Liver (tissue), 9 donors: ENCODE results near the gene TNFRSF6B. TPM values are rescaled to one million over a fixed set of nuclear protein-coding genes. Genes with fewer than 3 reads are reported as not detected.

ENCODE experiments used
- DNase-seq: peaks from one replicate; pipeline ENCODE4 v3.0.0-alpha.2; 2017; ENCODE audit warnings: low spot score
- H3K27ac ChIP-seq, 2 donors: one replicate each; pipeline ENCODE4 v1.7.0; 2013; ENCODE audit warnings: inconsistent platforms in 2 of 2, low read length in 2 of 2, control low read depth in 1 of 2, low read depth in 1 of 2, mild to moderate bottlenecking in 1 of 2
- H3K27me3 ChIP-seq, 4 donors: one replicate each; pipeline versions ENCODE4 v1.6.1 to v1.7.0; 2013; ENCODE audit warnings: low read length in 3 of 4, inconsistent platforms in 1 of 4, mild to moderate bottlenecking in 1 of 4, moderate library complexity in 1 of 4; ENCODE audit not compliant: control insufficient read depth in 4 of 4, insufficient read depth in 4 of 4
- H3K36me3 ChIP-seq, 4 donors: one replicate each; pipeline versions ENCODE4 v1.6.1 to v1.7.0; 2013; ENCODE audit warnings: low read length in 3 of 4, mild to moderate bottlenecking in 3 of 4, low read depth in 1 of 4, moderate library complexity in 1 of 4; ENCODE audit not compliant: control insufficient read depth in 4 of 4, insufficient read depth in 3 of 4
- H3K4me1 ChIP-seq, 4 donors: one replicate each; pipeline versions ENCODE4 v1.6.1 to v1.7.0; 2013; ENCODE audit warnings: low read length in 3 of 4, mild to moderate bottlenecking in 3 of 4, moderate library complexity in 1 of 4; ENCODE audit not compliant: control insufficient read depth in 4 of 4, insufficient read depth in 4 of 4
- H3K4me3 ChIP-seq, 3 donors: one replicate each; pipeline versions ENCODE4 v1.6.1 to v1.7.0; 2013; ENCODE audit warnings: low read length in 3 of 3, control low read depth in 1 of 3, low read depth in 1 of 3, mild to moderate bottlenecking in 1 of 3
- H3K9ac ChIP-seq, 2 donors: one replicate each; pipeline ENCODE4 v1.7.0; 2013; ENCODE audit warnings: low read length in 2 of 2, mild to moderate bottlenecking in 2 of 2, moderate library complexity in 2 of 2, control low read depth in 1 of 2, low read depth in 1 of 2
- H3K9me3 ChIP-seq, 4 donors: one replicate each; pipeline versions ENCODE4 v1.6.1 to v1.7.0; 2013; ENCODE audit warnings: low read length in 3 of 4; ENCODE audit not compliant: control insufficient read depth in 4 of 4
- ATF3 ChIP-seq: IDR thresholded peaks from 2 replicates; pipeline ENCODE4 v1.6.1; 2016; ENCODE audit warnings: antibody characterized with exemption
- CTCF ChIP-seq: fragments of 150-350 bp; IDR thresholded peaks from 2 replicates; pipeline ENCODE4 v1.5.1; 2017; ENCODE audit warnings: improper control_type of control experiment, low read depth, low read length; ENCODE audit not compliant: missing input control
- EGR1 ChIP-seq, 2 donors: IDR thresholded peaks; 2 replicates each; pipeline ENCODE4 v1.6.1; 2016 to 2018; ENCODE audit warnings: antibody characterized with exemption in 2 of 2, low read depth in 2 of 2
- FOXA1 ChIP-seq: IDR thresholded peaks from 2 replicates; pipeline ENCODE4 v1.6.1; 2016; ENCODE audit warnings: antibody characterized with exemption
- FOXA2 ChIP-seq: IDR thresholded peaks from 2 replicates; pipeline ENCODE4 v1.6.1; 2016; ENCODE audit warnings: antibody characterized with exemption
- GABPA ChIP-seq, 2 donors: IDR thresholded peaks in 1 of 2; conservative IDR thresholded peaks in 1 of 2; 2 replicates each; pipeline ENCODE4 v1.6.1; 2016; ENCODE audit warnings: antibody characterized with exemption in 2 of 2, mild to moderate bottlenecking in 1 of 2, moderate library complexity in 1 of 2
- HNF4A ChIP-seq, 2 donors: conservative IDR thresholded peaks; 2 replicates each; pipeline ENCODE4 v1.6.1; 2016; ENCODE audit warnings: antibody characterized with exemption in 2 of 2, mild to moderate bottlenecking in 2 of 2
- HNF4G ChIP-seq: IDR thresholded peaks from 2 replicates; pipeline ENCODE4 v1.6.1; 2016; ENCODE audit warnings: antibody characterized with exemption
- JUND ChIP-seq, 2 donors: IDR thresholded peaks; 2 replicates each; pipeline ENCODE4 v1.6.1; 2016; ENCODE audit warnings: antibody characterized with exemption in 2 of 2
- MAX ChIP-seq: IDR thresholded peaks from 2 replicates; pipeline ENCODE4 v1.6.1; 2016; ENCODE audit warnings: antibody characterized with exemption
- NR2F2 ChIP-seq: IDR thresholded peaks from 2 replicates; pipeline ENCODE4 v1.6.1; 2016; ENCODE audit warnings: antibody characterized with exemption
- RAD21 ChIP-seq, 2 donors: IDR thresholded peaks; 2 replicates each; pipeline ENCODE4 v1.6.1; 2016; ENCODE audit warnings: antibody characterized with exemption in 2 of 2, mild to moderate bottlenecking in 2 of 2
- REST ChIP-seq: IDR thresholded peaks from 2 replicates; pipeline ENCODE4 v1.6.1; 2016; ENCODE audit warnings: antibody characterized with exemption, mild to moderate bottlenecking
- RXRA ChIP-seq, 2 donors: IDR thresholded peaks; 2 replicates each; pipeline ENCODE4 v1.6.1; 2017 to 2018; ENCODE audit warnings: antibody characterized with exemption in 2 of 2, mild to moderate bottlenecking in 1 of 2
- SP1 ChIP-seq: IDR thresholded peaks from 2 replicates; pipeline ENCODE4 v1.6.1; 2018; ENCODE audit warnings: antibody characterized with exemption, mild to moderate bottlenecking
- TAF1 ChIP-seq: conservative IDR thresholded peaks from 2 replicates; pipeline ENCODE4 v1.6.1; 2016; ENCODE audit warnings: antibody characterized with exemption, mild to moderate bottlenecking
- YY1 ChIP-seq: IDR thresholded peaks from 2 replicates; pipeline ENCODE4 v1.6.1; 2016; ENCODE audit warnings: antibody characterized with exemption, mild to moderate bottlenecking
- ZBTB33 ChIP-seq: IDR thresholded peaks from 2 replicates; pipeline ENCODE4 v1.6.1; 2016; ENCODE audit warnings: antibody characterized with exemption
- WGBS: extraction: QIAGEN DNeasy Blood & Tissue Kit; methylation state at CpG from one replicate; pipeline ENCODE4 v1.1.7; 2013; 5-methylcytosine and 5-hydroxymethylcytosine counted together
- polyA plus RNA-seq, 2 donors: library from polyadenylated mRNA; stranded (reverse) in 1 of 2; unstranded in 1 of 2; fragments of 200-250 nt in 1 of 2; fragments of >200 nt in 1 of 2; fragmentation: Nextera tagmentation in 1 of 2; extraction: Ambion mirVana in 1 of 2; gene quantifications; one replicate each; pipeline versions ENCODE4 v1.2.1 to v1.2.3, GENCODE V29; 2013 to 2015
- total RNA-seq, 2 donors: library from RNA; depleted of rRNA; stranded (reverse); fragments of >200 nt; gene quantifications; one replicate each; pipeline ENCODE4 v1.2.3, GENCODE V29; 2014
- donor health status: healthy.
- donor health status: healthy.
- donor health status: healthy.
- donor health status: healthy.
- donor health status: healthy.

Gene TNFRSF6B
- total and polyA plus RNA-seq, 4 donors: 0.09 to 0.73 TPM; not detected in 2

- under 1% methylated on average over 80 of the region's 80 CpGs for WGBS
- TF ChIP-seq JUND (IDR thresholded peaks at IDR 0.05) (no peak), TAF1 (no peak), RXRA (IDR thresholded peaks at IDR 0.05) (no peak), SP1 (no peak), HNF4A (conservative IDR thresholded peaks at IDR 0.05) (no peak)
- Histone ChIP-seq H3K27ac (peak overlapping the region; percentile 83 to 93), H3K9me3 (no peaks in the 10 kb centered on the region), H3K4me1 (peaks cover 10 to 72% (median 54%) of the 10 kb centered on the region in 4 donors), H3K27me3 (no peaks in the 10 kb centered on the region), H3K36me3 (no peaks in the 10 kb centered on the region), H3K4me3 (peak overlapping the region; percentile 42 to 88 (median 81)), H3K9ac (no peak overlapping the region)
- DNase-seq: peak; percentile 58
Measured at GRCh38 chr20:63740070-63740626, 43.7 kb downstream of the TNFRSF6B start.

- no peak for TF ChIP-seq FOXA1
- no peak for TF ChIP-seq GABPA (IDR thresholded peaks at IDR 0.05 in 1 of 2, conservative IDR thresholded peaks at IDR 0.05 in 1 of 2)
- TF ChIP-seq CTCF: peak; percentile 30
- TF ChIP-seq FOXA2: no peak
- TF ChIP-seq NR2F2: peak; percentile 46
- peak in 1 of 2 donors; percentile 13 for TF ChIP-seq EGR1 (IDR thresholded peaks at IDR 0.05; ENCODE audit: low read depth in 2 of 2)
- TF ChIP-seq HNF4G: no peak
- peak; percentile 65 for TF ChIP-seq MAX
- peak; percentile 79 for TF ChIP-seq REST
- TF ChIP-seq HNF4A (conservative IDR thresholded peaks at IDR 0.05): peak in 1 of 2 donors; percentile 50
- no peak for TF ChIP-seq JUND (IDR thresholded peaks at IDR 0.05)
- TF ChIP-seq SP1: peak; percentile 79
- no peak for TF ChIP-seq TAF1
- peak; percentile 28 to 47 for TF ChIP-seq RAD21 (IDR thresholded peaks at IDR 0.05)
- TF ChIP-seq YY1: peak; percentile 53
- no peak for TF ChIP-seq ATF3
- TF ChIP-seq ZBTB33: no peak
- peak; percentile 28 to 54 for TF ChIP-seq RXRA (IDR thresholded peaks at IDR 0.05)
- peak overlapping the region; percentile 83 to 93 for H3K27ac ChIP-seq
- DNase-seq: peak; percentile 88
- WGBS: 2% methylated on average over 29 of the region's 29 CpGs
- no peaks in the 10 kb centered on the region for H3K27me3 ChIP-seq
- no peaks in the 10 kb centered on the region for H3K9me3 ChIP-seq
- no peaks in the 10 kb centered on the region for H3K36me3 ChIP-seq
- H3K4me1 ChIP-seq: peaks cover 10 to 66% (median 51%) of the 10 kb centered on the region in 4 donors
- H3K4me3 ChIP-seq: peak overlapping the region; percentile 42 to 88 (median 81)
- H3K9ac ChIP-seq: no peak overlapping the region
Measured at GRCh38 chr20:63740627-63741353, 44.3 kb downstream of the TNFRSF6B start.
